ENCODE results near the gene CDC42BPB.
"Not testable (repeated sequence)": the region's sequence is repeated elsewhere in the genome, so short reads cannot be mapped to it uniquely, and the experiment has no call there.

The CDC42BPB gene

GRCh38 chr14:103055695-103056094, 1.7 kb downstream of the CDC42BPB start:
- TF ChIP-seq, protein P1, sequence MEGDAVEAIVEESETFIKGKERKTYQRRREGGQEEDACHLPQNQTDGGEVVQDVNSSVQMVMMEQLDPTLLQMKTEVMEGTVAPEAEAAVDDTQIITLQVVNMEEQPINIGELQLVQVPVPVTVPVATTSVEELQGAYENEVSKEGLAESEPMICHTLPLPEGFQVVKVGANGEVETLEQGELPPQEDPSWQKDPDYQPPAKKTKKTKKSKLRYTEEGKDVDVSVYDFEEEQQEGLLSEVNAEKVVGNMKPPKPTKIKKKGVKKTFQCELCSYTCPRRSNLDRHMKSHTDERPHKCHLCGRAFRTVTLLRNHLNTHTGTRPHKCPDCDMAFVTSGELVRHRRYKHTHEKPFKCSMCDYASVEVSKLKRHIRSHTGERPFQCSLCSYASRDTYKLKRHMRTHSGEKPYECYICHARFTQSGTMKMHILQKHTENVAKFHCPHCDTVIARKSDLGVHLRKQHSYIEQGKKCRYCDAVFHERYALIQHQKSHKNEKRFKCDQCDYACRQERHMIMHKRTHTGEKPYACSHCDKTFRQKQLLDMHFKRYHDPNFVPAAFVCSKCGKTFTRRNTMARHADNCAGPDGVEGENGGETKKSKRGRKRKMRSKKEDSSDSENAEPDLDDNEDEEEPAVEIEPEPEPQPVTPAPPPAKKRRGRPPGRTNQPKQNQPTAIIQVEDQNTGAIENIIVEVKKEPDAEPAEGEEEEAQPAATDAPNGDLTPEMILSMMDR (IDR thresholded peaks at IDR 0.05; ENCODE audit: control insufficient read depth, extremely low read depth, insufficient read depth) = no peak
- no peak for DNase-seq (ENCODE audit: low read depth)
- H3K4me3 ChIP-seq (ENCODE audit: low read depth, low read length) = peak overlapping the region; percentile 77

DNA sequence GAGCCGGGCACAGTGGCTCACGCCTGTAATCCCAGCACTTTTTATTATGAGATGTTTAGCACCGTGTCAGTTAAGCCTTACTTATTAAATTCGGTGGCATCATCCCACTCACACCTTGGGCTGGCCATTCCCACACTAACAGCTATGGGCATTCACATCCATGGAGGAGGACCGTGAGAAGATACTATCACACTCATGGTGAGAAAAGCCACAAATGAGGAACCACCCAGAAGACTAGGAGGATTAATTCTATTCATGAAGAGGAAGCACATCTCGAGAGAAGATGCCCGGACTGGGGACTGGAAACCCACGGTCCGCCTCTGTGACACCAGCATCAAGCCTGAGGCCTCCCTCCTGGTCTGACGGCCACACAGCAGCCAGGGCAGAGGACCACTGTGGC, 4.9 kb downstream of the CDC42BPB start:
- TF ChIP-seq, protein P1 (IDR thresholded peaks at IDR 0.05; ENCODE audit: control insufficient read depth, extremely low read depth, insufficient read depth) = no peak
- DNase-seq (ENCODE audit: low read depth) = no peak

GRCh38 chr14:103050935-103051334, 6.4 kb downstream of the CDC42BPB start:
- H3K4me3 ChIP-seq (ENCODE audit: low read depth, low read length) = no peak overlapping the region
- DNase-seq (ENCODE audit: low read depth) = no peak
- TF ChIP-seq, protein P1 (IDR thresholded peaks at IDR 0.05; ENCODE audit: control insufficient read depth, extremely low read depth, insufficient read depth) = no peak

More for the DNA sequence above, 4.9 kb downstream of the CDC42BPB start:
- H3K4me3 ChIP-seq (ENCODE audit: low read depth, low read length) = no peak overlapping the region

GRCh38 chr14:103047453-103047852, 9.9 kb downstream of the CDC42BPB start:
- H3K4me3 ChIP-seq (ENCODE audit: low read depth, low read length); DNase-seq (ENCODE audit: low read depth): not testable (repeated sequence)

DNA sequence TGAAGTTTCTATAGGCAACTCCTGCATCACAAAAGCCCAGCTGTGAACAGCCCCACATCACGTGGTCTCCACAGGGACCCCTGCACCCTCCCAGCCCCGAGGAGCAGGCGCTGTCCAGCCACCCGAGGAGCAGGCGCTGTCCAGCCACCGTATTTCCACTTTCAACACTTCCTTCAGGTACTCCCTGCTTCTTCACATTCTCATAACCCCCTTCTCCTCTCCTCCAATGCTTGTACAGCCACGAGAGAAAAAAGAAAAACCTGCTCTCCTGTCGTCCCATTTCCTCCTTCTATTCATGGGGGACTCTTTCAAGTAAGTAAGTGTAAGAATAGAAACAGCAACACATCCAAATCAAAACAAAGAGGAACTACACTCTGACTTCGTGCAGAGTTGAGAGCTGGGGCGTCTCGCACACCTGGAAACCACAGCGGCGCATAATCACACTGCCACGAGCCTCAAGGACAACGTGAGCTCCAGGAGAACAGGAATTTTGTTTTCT, 11.9 kb downstream of the CDC42BPB start:
- DNase-seq (ENCODE audit: low read depth) = no peak

GRCh38 chr14:103043257-103044015, 13.9 kb downstream of the CDC42BPB start:
- TF ChIP-seq, protein P1 (IDR thresholded peaks at IDR 0.05; ENCODE audit: control insufficient read depth, extremely low read depth, insufficient read depth) = no peak

More for the DNA sequence above, 11.9 kb downstream of the CDC42BPB start:
- H3K4me3 ChIP-seq (ENCODE audit: low read depth, low read length) = no peak overlapping the region
- TF ChIP-seq, protein P1 (IDR thresholded peaks at IDR 0.05; ENCODE audit: control insufficient read depth, extremely low read depth, insufficient read depth) = no peak

GRCh38 chr14:103041464-103041863, 15.9 kb downstream of the CDC42BPB start:
- no peak overlapping the region for H3K4me3 ChIP-seq (ENCODE audit: low read depth, low read length)
- no peak for DNase-seq (ENCODE audit: low read depth)
- TF ChIP-seq, protein P1 (IDR thresholded peaks at IDR 0.05; ENCODE audit: control insufficient read depth, extremely low read depth, insufficient read depth) = no peak

More at GRCh38 chr14:103043257-103044015, 13.9 kb downstream of the CDC42BPB start:
- H3K4me3 ChIP-seq (ENCODE audit: low read depth, low read length) = no peak overlapping the region
- no peak for DNase-seq (ENCODE audit: low read depth)

All from LNCaP clone FGC (cell line).